OCI-LY1 (cell line): Measurements from ENCODE around the gene DNAJC8.

ENCODE experiments used
- CTCF ChIP-seq: fragments of 200-600 bp; sonication (generic), shearing (Covaris generic); IDR thresholded peaks from 2 replicates; pipeline ENCODE4 v1.5.1; 2017; ENCODE audit warnings: mild to moderate bottlenecking, antibody characterized with exemption, low read length, moderate library complexity, mixed read lengths
- EZH2 ChIP-seq: fragments of 200-600 bp; sonication (generic), shearing (Covaris generic); IDR thresholded peaks from 2 replicates; pipeline ENCODE4 v1.8.0; 2017; ENCODE audit warnings: borderline replicate concordance, mixed run types, mild to moderate bottlenecking, antibody characterized with exemption, low read length, moderate library complexity, mixed read lengths

- TF ChIP-seq CTCF: no peak
- TF ChIP-seq EZH2: no peak
These were observed 6.2 kb upstream of the DNAJC8 start for GRCh38 chr1:28239004-28239403.
